Gastroesophageal sphincter (tissue), 4 donors: Measurements from ENCODE around the gene CCDC86. TPM values are rescaled to one million over a fixed set of nuclear protein-coding genes. Genes with fewer than 3 reads are reported as not detected.

ENCODE experiments used
- ATAC-seq: fragments of 150-250 bp; one replicate; pipeline ENCODE4 v1.9.1; 2016; ENCODE audit warnings: mild to moderate bottlenecking, moderate library complexity
- H3K27ac ChIP-seq, 4 donors: fragments of 200-600 bp; sonication (generic) in 3 of 4; 1 replicate in 3 of 4; 2 replicates in 1 of 4; pipeline ENCODE4 v1.5.1; 2016 to 2019
- H3K27me3 ChIP-seq: fragments of 200-600 bp; sonication (generic); one replicate; pipeline ENCODE4 v1.5.1; 2019
- H3K36me3 ChIP-seq, 2 donors: fragments of 200-600 bp; sonication (generic); one replicate each; pipeline ENCODE4 v1.5.1; 2019; ENCODE audit warnings: control low read depth in 1 of 2
- H3K4me1 ChIP-seq, 3 donors: fragments of 200-600 bp; sonication (generic); 1 replicate in 2 of 3; 2 replicates in 1 of 3; pipeline ENCODE4 v1.5.1; 2016 to 2019; ENCODE audit warnings: control low read depth in 2 of 3
- H3K4me3 ChIP-seq, 2 donors: fragments of 200-600 bp; sonication (generic); one replicate each; pipeline ENCODE4 v1.5.1; 2019; ENCODE audit warnings: mild to moderate bottlenecking in 1 of 2, moderate library complexity in 1 of 2
- H3K9me3 ChIP-seq, 3 donors: fragments of 200-600 bp; sonication (generic); one replicate each; pipeline ENCODE4 v1.5.1; 2017 to 2019; ENCODE audit warnings: control low read depth in 2 of 3
- CTCF ChIP-seq, 4 experiments: fragments of 200-600 bp in 2 of 4; fragments of 450-650 bp in 2 of 4; sonication (generic) in 1 of 4; IDR thresholded peaks; one replicate each; pipeline ENCODE4 v1.5.1; 2017 to 2019; ENCODE audit warnings: antibody characterized with exemption in 4 of 4, mild to moderate bottlenecking in 2 of 4, moderate library complexity in 2 of 4
- EP300 ChIP-seq: sonication (generic); formaldehyde crosslinking; IDR thresholded peaks from one replicate; pipeline ENCODE4 v1.6.1; 2017; ENCODE audit warnings: antibody characterized with exemption, mild to moderate bottlenecking
- POLR2A ChIP-seq, 2 donors: fragments of 450-650 bp; IDR thresholded peaks; one replicate each; pipeline ENCODE4 v1.6.1; 2017; ENCODE audit warnings: antibody characterized with exemption in 2 of 2, mild to moderate bottlenecking in 2 of 2, moderate library complexity in 1 of 2
- POLR2AphosphoS5 ChIP-seq: sonication (generic); formaldehyde crosslinking; IDR thresholded peaks from one replicate; pipeline ENCODE4 v1.6.1; 2017; ENCODE audit warnings: antibody characterized with exemption
- WGBS, 2 donors: methylation state at CpG; one replicate each; pipeline ENCODE4 v1.1.5; 2018; ENCODE audit warnings: low coverage in 1 of 2; 5-methylcytosine and 5-hydroxymethylcytosine counted together
- total RNA-seq, 4 donors: library from RNA; depleted of rRNA; stranded (reverse); fragments of >200 nt; gene quantifications; one replicate each; pipeline ENCODE4 v1.1.0, GENCODE V29; 2016

The CCDC86 gene
- total RNA-seq, 4 donors from 2014 or later: 10.5 to 27.8 (median 18.2) TPM

DNA sequence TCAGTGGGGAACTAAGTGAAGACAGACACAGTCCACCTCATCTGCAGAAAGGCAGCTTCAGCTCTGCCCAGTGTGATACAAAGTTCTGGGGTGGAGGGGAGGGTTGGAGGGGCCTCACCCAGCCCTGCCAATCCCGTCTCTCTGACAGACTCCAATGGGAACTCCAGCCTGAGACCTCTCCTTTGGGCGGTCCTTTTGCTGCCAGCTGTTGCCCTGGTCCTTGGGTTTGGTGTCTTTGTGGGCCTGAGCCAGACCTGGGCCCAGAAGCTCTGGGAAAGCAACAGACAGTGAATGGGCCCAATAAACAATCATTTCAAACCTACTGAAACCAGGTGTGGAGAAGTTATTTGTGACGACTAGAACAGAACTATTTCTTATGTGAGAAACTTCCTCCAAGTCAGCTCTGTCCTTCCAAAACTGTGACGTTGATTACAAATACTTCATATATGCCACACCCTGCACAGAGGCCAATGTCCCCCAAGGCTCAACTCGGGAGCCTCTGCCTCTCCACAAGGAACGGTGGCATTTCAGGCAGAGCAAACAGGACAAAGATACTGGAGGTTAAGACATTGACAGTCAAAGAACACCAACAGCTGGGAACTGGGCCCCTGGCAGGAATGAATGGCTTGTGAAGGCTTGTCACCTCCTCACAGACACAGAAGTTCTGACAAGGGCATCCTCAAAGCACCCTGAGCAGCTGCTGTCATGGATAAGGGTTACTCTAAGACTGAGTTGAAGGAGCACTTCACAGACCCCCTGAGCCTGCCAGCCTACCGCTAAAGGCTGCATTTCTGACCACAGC lies 33.7 kb downstream of the CCDC86 start:
- ATAC-seq: no peak
- no peak for TF ChIP-seq EP300
- TF ChIP-seq CTCF (IDR thresholded peaks at IDR 0.05): no peak
- TF ChIP-seq POLR2AphosphoS5: no peak
- no peak for TF ChIP-seq POLR2A (IDR thresholded peaks at IDR 0.05)

DNA sequence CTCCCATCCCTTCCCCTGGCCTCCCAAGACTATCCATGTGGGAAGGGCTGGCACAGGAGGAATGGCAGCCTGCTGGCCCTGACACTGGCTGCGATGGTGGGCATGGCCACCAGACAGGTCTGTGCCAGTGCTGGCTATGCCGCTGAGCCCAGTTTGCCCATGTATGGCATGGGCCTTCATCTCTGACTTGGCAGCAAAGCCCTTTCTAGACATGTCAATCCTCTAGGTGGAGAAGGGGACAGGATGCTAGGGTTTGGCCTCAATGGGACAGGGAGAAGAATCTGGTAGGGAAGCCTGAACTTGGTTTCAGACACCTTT lies 34.2 kb downstream of the CCDC86 start:
- ATAC-seq: no peak
- WGBS, 2 donors: 100% methylated on average over 2 of the region's 2 CpGs; no CpG with 5 or more reads in 1 of the 2 donors
- H3K27ac ChIP-seq: peak overlapping the region in 1 of 4 donors; percentile 33
- peaks cover 0 to 15% of the 10 kb centered on the region in 2 donors for H3K36me3 ChIP-seq
- H3K9me3 ChIP-seq: no peaks in the 10 kb centered on the region
- H3K4me1 ChIP-seq: peaks cover 6 to 79% (median 10%) of the 10 kb centered on the region in 3 donors
- H3K27me3 ChIP-seq: no peaks in the 10 kb centered on the region
- TF ChIP-seq CTCF (IDR thresholded peaks at IDR 0.05) (no peak), POLR2AphosphoS5 (no peak), EP300 (no peak), POLR2A (IDR thresholded peaks at IDR 0.05) (no peak)
- H3K4me3 ChIP-seq: no peak overlapping the region

More for the DNA sequence above, 33.7 kb downstream of the CCDC86 start:
- Histone ChIP-seq H3K4me1 (peaks cover 6 to 79% (median 10%) of the 10 kb centered on the region in 3 donors), H3K27me3 (no peaks in the 10 kb centered on the region), H3K36me3 (peaks cover 0 to 12% of the 10 kb centered on the region in 2 donors), H3K27ac (peak overlapping the region in 1 of 4 donors; percentile 33), H3K9me3 (no peaks in the 10 kb centered on the region), H3K4me3 (no peak overlapping the region)
- WGBS, 2 donors: 76% methylated on average over 3 of the region's 7 CpGs; no CpG with 5 or more reads in 1 of the 2 donors

DNA sequence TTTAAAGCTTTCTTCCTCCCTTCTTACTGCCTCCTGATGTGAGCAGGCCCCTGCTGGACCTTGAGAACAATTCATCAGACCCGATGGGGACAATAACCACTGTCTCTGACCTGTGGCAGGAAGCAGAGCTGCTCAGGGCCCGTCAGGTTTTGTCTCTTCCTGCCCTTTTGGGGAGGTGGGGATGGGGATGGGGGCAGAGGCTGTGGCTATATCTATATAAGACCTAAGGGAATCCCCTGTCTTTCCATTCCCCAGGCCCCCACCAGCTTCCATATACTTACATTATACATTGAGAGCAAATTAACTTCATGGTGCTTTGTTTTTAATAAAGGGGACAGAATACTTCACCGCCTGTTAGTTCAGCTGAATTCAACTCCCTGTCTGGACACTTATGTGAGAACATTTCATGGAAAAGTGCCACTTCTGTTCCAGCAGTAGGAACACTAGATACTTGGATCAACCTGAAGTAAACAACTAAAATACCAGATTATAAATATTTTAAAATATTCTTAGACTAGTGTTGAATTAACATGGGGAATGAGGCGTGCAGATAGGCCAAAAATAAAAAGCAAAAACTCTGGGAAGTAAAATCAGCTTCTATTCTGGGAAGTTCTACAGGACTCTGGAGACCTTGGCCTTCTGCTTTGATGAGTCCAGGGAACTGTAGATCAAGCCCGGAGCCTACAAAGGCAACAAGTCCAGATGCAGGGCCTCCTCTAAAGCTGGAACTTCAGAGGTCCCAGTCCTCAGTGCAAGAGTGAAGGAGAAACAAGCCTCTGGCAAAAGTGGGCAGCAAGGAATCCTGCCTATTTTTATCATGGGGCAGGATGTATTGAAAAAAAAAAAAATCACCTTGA lies 36.6 kb downstream of the CCDC86 start:
- peak; percentile 65 for ATAC-seq
- Histone ChIP-seq H3K4me3 (no peak overlapping the region), H3K9me3 (no peaks in the 10 kb centered on the region), H3K27ac (peak overlapping the region; percentile 68 to 81 (median 77)), H3K36me3 (peaks cover 0 to 16% of the 10 kb centered on the region in 2 donors), H3K4me1 (peaks cover 3 to 59% (median 6%) of the 10 kb centered on the region in 3 donors), H3K27me3 (no peaks in the 10 kb centered on the region)
- WGBS, 2 donors: 31 to 34% methylated on average over 2 to 3 of the region's 5 CpGs
- TF ChIP-seq EP300 (no peak), POLR2A (IDR thresholded peaks at IDR 0.05) (no peak), POLR2AphosphoS5 (peak; percentile 63)

- WGBS, 2 donors: 67 to 90% methylated on average over 1 of the region's 1 CpG
- no peaks in the 10 kb centered on the region for H3K27me3 ChIP-seq
- TF ChIP-seq POLR2A (IDR thresholded peaks at IDR 0.05) (no peak), POLR2AphosphoS5 (no peak), CTCF (IDR thresholded peaks at IDR 0.05) (no peak), EP300 (no peak)
- H3K27ac ChIP-seq: peak overlapping the region; percentile 24 to 75 (median 50)
- no peak for ATAC-seq
- no peaks in the 10 kb centered on the region for H3K9me3 ChIP-seq
- peaks cover 3 to 55% (median 6%) of the 10 kb centered on the region in 3 donors for H3K4me1 ChIP-seq
- H3K4me3 ChIP-seq: no peak overlapping the region
- H3K36me3 ChIP-seq: peaks cover 0 to 16% of the 10 kb centered on the region in 2 donors
Observed at GRCh38 chr11:60879104-60879503, 37.2 kb downstream of the CCDC86 start.

DNA sequence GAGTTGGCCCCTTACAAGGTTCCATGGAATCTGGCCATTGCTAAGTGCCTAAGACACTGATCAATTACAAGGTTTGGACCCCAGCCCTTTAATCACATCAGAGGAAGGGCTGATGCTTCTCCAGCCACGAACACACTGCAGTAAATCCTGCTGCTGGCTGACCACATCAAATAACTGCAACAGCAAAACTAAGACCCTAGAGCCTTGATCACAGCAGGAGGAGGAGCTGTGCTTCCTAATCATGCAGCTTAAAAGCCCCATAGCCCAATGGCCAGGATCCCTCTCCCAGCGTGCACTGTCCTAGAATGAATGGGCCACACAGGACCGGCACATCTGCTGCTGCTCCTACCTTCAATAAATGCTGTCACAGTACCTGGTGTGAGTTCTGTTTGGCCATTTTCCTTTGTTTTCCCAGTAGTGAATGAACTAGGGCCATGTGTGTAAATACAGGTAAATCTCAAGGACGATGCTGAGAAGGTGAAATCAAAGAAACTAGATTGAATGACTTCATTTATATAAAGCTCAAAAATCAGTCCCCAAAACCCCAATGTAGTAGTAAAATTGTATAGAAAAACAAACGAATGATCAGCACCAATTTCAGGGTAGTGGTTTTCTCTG lies 38.2 kb downstream of the CCDC86 start:
- Histone ChIP-seq H3K4me3 (no peak overlapping the region), H3K36me3 (peaks cover 0 to 16% of the 10 kb centered on the region in 2 donors), H3K27me3 (no peaks in the 10 kb centered on the region), H3K4me1 (peaks cover 3 to 46% (median 6%) of the 10 kb centered on the region in 3 donors), H3K9me3 (no peaks in the 10 kb centered on the region), H3K27ac (peak overlapping the region in 2 of 4 donors; percentile 68 to 75)
- TF ChIP-seq CTCF (IDR thresholded peaks at IDR 0.05): no peak
- TF ChIP-seq EP300: no peak
- no peak for TF ChIP-seq POLR2AphosphoS5
- no peak for TF ChIP-seq POLR2A (IDR thresholded peaks at IDR 0.05)
- no peak for ATAC-seq
- WGBS, 2 donors: 76 to 77% methylated on average over 4 of the region's 5 CpGs
